Kidney (tissue), 14 donors: ENCODE data around the gene TRIM26. TPM values are rescaled to one million over a fixed set of nuclear protein-coding genes. Genes with fewer than 3 reads are reported as not detected.

Source experiments
- DNase-seq, 5 donors: peaks; one replicate each; pipeline ENCODE4 v3.0.0-alpha.2; 2013 to 2020
- FAIRE-seq: peaks from 2 replicates; lab custom pipeline; 2012; peaks lifted over from hg19 to GRCh38; lab: Jason Lieb, UNC
- H3K27ac ChIP-seq, 2 donors: one replicate each; pipeline ENCODE4 v1.7.0; 2013; ENCODE audit warnings: low read depth in 2 of 2, low read length in 2 of 2, inconsistent platforms in 1 of 2
- H3K27me3 ChIP-seq: one replicate; pipeline ENCODE4 v1.7.1; 2013; ENCODE audit warnings: low read length, inconsistent platforms; ENCODE audit not compliant: control insufficient read depth, insufficient read depth
- H3K36me3 ChIP-seq, 3 donors: one replicate each; pipeline versions ENCODE4 v1.7.0 to v1.7.1; 2013; ENCODE audit warnings: low read length in 3 of 3, control low read depth in 1 of 3, inconsistent platforms in 1 of 3; ENCODE audit not compliant: insufficient read depth in 3 of 3, control insufficient read depth in 2 of 3
- H3K4me1 ChIP-seq, 3 donors: one replicate each; pipeline versions ENCODE4 v1.7.0 to v1.7.1; 2013; ENCODE audit warnings: low read length in 3 of 3, inconsistent platforms in 1 of 3, low read depth in 1 of 3; ENCODE audit not compliant: control insufficient read depth in 2 of 3, insufficient read depth in 2 of 3
- H3K4me3 ChIP-seq, 3 donors: one replicate each; pipeline versions ENCODE4 v1.7.0 to v1.8.1; 2013; ENCODE audit warnings: low read length in 3 of 3, control low read depth in 1 of 3, inconsistent platforms in 1 of 3
- H3K9ac ChIP-seq, 3 donors: one replicate each; pipeline versions ENCODE4 v1.7.0 to v1.7.1; 2013; ENCODE audit warnings: low read length in 3 of 3, control low read depth in 1 of 3, inconsistent platforms in 1 of 3
- H3K9me3 ChIP-seq, 3 donors: one replicate each; pipeline versions ENCODE4 v1.7.0 to v1.7.1; 2013; ENCODE audit warnings: low read length in 3 of 3, control low read depth in 1 of 3, inconsistent platforms in 1 of 3; ENCODE audit not compliant: control insufficient read depth in 2 of 3, insufficient read depth in 1 of 3
- CTCF ChIP-seq: IDR thresholded peaks from 3 replicates; pipeline ENCODE4 v1.5.1; 2012; ENCODE audit warnings: mild to moderate bottlenecking, moderate library complexity, borderline replicate concordance; ENCODE audit not compliant: insufficient read depth; ENCODE audit errors: extremely low read depth
- intact Hi-C: fragments of 100-400 bp; cut with DNase I; formaldehyde crosslinking; loops from one replicate; pipeline ENCODE4 v1.11.1; 2022
- polyA plus RNA-seq: library from polyadenylated mRNA; stranded (reverse); fragments of 350-450 nt; fragmentation: Illumina TruSeq; extraction: RNeasy Lipid Tissue Mini Kit (QIAGEN cat#74804); gene quantifications from one replicate; pipeline ENCODE4 v1.2.3, GENCODE V29; 2014; ENCODE audit warnings: low read depth, low replicate concordance; ENCODE audit not compliant: insufficient read depth
- total RNA-seq: library from RNA; stranded (reverse); fragmentation: NEBNext Ultra II Directional; extraction: Animal tissue kit (Norgen Biotek cat#: 25700); gene quantifications from one replicate; pipeline ENCODE4 v1.2.1, GENCODE V29; 2021
- donor health status: control.
- donor health status: control.
- donor health status: control.
- donor health status: control.
- donor health status: control.
- donor health status: DM: yes; HTN: yes; CAD: no.
- donor health status: Normal renal cell carcinoma (clear cell type).

TRIM26 gene
- total and polyA plus RNA-seq, 2 donors from 2014 or later = 28.0 to 63.9 TPM

- peaks cover 0 to 18% (median 2%) of the 10 kb centered on the region in 3 donors for H3K4me1 ChIP-seq
- H3K36me3 ChIP-seq = no peaks in the 10 kb centered on the region
- no peak overlapping the region for H3K4me3 ChIP-seq
- DNase-seq = no peak
- no peaks in the 10 kb centered on the region for H3K9me3 ChIP-seq
- intact Hi-C loops = no loop called here
- no peak for FAIRE-seq
- peak overlapping the region; percentile 12 to 59 for H3K27ac ChIP-seq
- no peaks in the 10 kb centered on the region for H3K27me3 ChIP-seq
- no peak for TF ChIP-seq CTCF
- H3K9ac ChIP-seq = peak overlapping the region in 1 of 3 donors; percentile 30
Measured at GRCh38 chr6:30155520-30156261, 57.5 kb downstream of the TRIM26 start.

DNA sequence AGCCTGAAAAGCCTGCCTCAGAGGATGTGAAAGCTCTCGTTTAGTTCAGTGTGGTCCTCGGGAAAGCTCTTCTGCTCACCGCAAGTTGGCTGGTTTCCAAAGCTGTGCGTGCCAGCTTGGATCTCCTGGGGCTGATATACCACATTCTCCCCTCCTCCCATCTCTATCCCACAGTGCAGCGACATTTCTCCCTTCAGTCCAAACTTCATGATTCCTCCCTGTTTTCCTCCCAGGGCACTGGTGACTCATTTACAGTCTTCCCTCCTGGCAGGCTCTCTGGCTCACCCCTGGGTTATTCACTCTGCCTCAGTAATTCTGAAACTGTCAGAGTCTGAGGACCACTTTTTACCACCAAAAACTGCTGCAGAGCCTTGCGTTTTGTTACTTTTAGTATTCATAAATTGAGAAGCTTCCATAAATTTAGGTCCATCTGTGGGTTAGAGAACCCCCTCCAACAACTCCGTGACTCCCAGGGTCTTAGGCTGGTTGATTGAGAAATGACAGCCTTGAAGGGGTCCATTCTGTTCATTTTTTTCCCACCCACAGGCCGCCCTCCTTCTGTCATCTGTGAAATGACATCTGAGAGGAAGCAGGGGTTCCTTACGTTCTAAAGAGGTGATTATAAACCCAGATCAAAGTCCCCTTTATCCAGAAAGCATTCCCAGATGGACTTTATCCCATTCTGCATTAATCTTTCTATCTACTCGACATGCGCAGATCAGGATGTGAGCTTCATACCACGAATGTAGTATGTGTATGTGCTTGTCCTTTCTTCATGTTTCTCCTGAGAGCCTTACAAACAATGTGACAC is 58.3 kb downstream of the TRIM26 start:
- no peak for FAIRE-seq
- Histone ChIP-seq H3K27me3 (no peaks in the 10 kb centered on the region), H3K9ac (peak overlapping the region in 1 of 3 donors; percentile 30), H3K9me3 (no peaks in the 10 kb centered on the region), H3K4me3 (no peak overlapping the region), H3K4me1 (peaks cover 0 to 18% (median 2%) of the 10 kb centered on the region in 3 donors), H3K27ac (peak overlapping the region in 1 of 2 donors; percentile 68), H3K36me3 (no peaks in the 10 kb centered on the region)
- TF ChIP-seq CTCF = no peak
- peak in 2 of 5 donors; percentile 13 to 52 for DNase-seq
- intact Hi-C loops = no loop called here

DNA sequence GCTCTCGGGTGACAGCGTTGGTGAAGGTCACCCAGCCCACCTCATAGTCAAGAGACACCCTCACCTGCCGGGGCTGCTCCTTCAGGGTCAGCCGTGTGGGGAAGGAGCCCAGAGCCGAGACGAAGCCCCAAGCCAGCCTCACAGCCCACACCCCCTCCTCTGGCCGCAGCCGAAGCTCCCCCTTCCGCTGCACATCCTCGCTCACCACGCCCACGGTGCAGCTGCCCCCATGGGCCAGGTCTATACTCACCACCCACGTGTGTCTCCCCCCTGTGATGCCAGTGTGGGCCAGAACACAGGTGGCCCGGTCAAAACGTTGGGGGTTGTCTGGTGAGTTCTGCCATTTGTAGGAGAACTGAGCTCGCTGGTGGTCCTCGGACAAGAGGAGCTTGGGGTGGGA is 59.1 kb downstream of the TRIM26 start:
- Histone ChIP-seq H3K27me3 (no peaks in the 10 kb centered on the region), H3K27ac (no peak overlapping the region), H3K9ac (no peak overlapping the region), H3K9me3 (no peaks in the 10 kb centered on the region), H3K36me3 (no peaks in the 10 kb centered on the region), H3K4me1 (peaks cover 0 to 18% (median 2%) of the 10 kb centered on the region in 3 donors), H3K4me3 (no peak overlapping the region)
- DNase-seq = no peak
- TF ChIP-seq CTCF = no peak
- intact Hi-C loops = no loop called here
- FAIRE-seq = no peak
